ENCODE data around the gene AKR1C1.
"Not testable (repeated sequence)": the region's sequence is repeated elsewhere in the genome, so short reads cannot be mapped to it uniquely, and the experiment has no call there.

Gene AKR1C1

DNA sequence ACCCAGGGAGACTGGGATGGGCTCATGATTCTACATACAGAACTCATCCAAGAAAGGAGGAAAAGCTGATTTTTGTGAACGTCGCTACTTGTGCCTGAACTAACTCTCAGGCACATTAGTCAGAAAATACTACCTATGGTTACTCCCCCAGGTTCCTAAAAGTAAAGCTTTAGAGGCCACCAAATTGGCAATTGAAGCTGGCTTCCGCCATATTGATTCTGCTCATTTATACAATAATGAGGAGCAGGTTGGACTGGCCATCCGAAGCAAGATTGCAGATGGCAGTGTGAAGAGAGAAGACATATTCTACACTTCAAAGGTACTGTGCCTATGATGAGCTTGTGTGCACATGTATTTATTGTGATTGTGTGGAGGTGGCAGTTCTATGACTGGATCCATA, 2.5 kb downstream of the AKR1C1 start:
- FAIRE-seq: not testable (repeated sequence)

DNA sequence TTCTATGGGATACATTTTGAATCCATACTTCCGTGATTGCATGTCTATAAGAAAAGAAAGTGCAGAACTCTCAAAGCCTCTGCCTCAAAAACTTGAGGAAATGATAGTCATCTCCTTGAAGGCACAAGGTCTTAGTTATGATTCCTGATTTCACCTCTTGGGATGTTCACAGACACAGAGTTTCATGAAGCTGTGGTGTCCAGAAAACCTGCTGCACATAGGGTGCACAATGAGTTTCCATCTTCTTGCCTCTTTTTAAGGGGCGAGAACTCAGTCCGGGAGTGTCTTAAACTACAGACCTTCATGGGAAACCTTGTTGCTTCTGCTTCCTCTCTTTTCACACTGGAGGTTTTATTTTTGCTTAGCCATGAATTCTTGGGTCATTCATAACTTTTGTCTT, 4.0 kb downstream of the AKR1C1 start:
- not testable (repeated sequence) for FAIRE-seq; DNase-seq (ENCODE audit: insufficient read length)

More for the DNA sequence above, 2.5 kb downstream of the AKR1C1 start:
- DNase-seq (ENCODE audit: insufficient read length): not testable (repeated sequence)

GRCh38 chr10:4969289-4969688, 6.1 kb downstream of the AKR1C1 start:
- not testable (repeated sequence) for DNase-seq (ENCODE audit: insufficient read length); FAIRE-seq

DNA sequence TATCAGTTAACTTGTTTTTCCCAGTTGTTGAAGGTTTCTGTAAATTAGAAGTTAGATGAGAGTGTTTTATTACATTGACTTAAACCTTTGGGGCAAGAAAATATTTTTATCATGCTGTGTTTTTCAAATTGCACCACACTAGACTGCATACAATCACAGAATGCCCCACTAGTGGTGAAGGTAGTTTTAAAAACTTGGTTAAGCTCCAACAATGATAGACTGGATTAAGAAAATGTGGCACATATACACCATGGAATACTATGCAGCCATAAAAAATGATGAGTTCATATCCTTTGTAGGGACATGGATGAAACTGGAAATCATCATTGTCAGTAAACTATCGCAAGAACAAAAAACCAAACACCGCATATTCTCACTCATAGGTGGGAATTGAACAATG, 7.1 kb downstream of the AKR1C1 start:
- not testable (repeated sequence) for FAIRE-seq; DNase-seq (ENCODE audit: insufficient read length)

- FAIRE-seq; DNase-seq (ENCODE audit: insufficient read length): not testable (repeated sequence)
These were observed 9.3 kb downstream of the AKR1C1 start for GRCh38 chr10:4972369-4973142.

DNA sequence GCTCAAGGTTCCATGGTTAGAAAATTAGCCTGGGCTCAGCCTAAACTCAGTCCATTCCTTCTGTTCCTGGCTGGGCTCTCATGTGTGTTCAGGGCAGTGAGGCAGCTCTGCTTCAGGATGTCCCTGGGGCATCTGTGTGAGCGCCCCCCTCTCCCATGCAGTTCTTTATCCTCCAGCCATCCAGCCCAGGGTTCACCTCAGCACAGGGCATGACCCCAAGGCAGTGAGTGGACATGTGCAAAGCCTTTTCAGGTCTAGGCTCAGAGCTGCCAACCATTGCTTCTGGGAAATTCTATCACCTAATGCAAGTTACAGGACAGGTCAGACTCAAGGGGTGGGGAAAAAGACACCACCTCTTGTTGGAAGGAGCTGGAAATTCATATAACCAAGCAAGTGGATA, 10.1 kb downstream of the AKR1C1 start:
- DNase-seq (ENCODE audit: insufficient read length); FAIRE-seq: not testable (repeated sequence)

- DNase-seq (ENCODE audit: insufficient read length); FAIRE-seq: not testable (repeated sequence)
These were observed 11.2 kb downstream of the AKR1C1 start for GRCh38 chr10:4974400-4974799.

DNA sequence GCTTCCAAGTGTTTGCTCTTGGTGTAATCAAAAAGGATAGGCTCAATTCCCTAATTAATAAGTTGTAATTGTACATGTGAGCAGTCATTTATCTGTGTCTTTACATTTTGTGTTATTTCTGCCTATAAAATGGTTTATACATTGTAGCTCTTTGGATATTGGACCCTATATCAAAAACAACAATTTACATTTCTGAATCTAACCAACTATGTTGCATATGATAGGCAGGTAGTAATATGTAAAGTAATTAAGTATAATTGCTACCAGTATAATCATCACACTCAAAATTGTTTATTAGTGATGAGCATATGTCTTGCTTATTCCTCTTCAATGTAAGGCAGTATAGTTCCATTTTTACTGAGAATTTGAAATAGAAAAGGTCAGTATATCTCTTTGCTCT, 13.8 kb downstream of the AKR1C1 start:
- FAIRE-seq (no peak), DNase-seq (ENCODE audit: insufficient read length) (no peak)
- TF ChIP-seq POLR2AphosphoS5 (IDR thresholded peaks at IDR 0.05; ENCODE audit: low read depth, low read length) (no peak), TAF1 (IDR thresholded peaks at IDR 0.05; ENCODE audit: borderline replicate concordance, low read depth, low read length) (no peak), POLR2A (IDR thresholded peaks at IDR 0.05; ENCODE audit: low read depth, low read length) (no peak)

DNA sequence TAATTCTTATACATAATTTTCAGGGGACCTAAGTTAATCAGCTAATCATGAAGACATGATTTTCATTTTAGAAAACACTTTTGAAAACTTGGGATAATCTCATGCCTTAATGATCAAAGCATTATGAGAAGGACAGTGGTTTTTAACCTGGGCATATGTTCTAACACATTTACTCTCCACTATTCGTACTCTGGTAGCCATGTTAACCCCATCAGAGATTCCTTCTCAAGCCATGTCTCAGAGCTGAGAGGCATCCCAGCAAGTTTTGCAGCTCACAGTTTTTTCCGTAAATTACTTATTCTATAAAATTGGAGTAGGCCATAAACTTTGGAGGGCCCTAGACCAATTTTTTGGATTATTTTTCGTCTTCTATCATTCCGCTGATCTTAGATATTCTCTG, 15.7 kb downstream of the AKR1C1 start:
- TF ChIP-seq POLR2AphosphoS5 (IDR thresholded peaks at IDR 0.05; ENCODE audit: low read depth, low read length): no peak
- TF ChIP-seq TAF1 (IDR thresholded peaks at IDR 0.05; ENCODE audit: borderline replicate concordance, low read depth, low read length): no peak
- TF ChIP-seq POLR2A (IDR thresholded peaks at IDR 0.05; ENCODE audit: low read depth, low read length): no peak
- DNase-seq (ENCODE audit: insufficient read length) (no peak), FAIRE-seq (no peak)

DNA sequence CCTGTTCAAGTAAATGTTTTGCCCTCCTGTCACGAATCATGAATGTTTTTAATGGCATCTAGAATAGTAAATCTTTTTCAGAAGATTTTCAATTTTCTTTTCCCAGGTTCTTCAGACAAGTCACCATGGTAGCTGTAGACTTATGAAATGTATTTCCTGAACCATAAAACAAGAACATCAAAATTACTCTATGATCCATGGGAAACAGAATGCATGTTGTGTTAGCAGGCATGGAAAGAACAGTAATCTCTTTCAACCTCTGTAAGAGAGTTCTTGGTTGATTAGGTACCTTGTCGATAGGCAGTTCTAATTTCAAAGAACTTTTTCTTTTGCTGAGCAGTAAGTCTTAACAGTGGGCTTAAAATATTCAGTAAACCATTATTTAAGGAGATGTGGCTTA, 17.6 kb downstream of the AKR1C1 start:
- DNase-seq (ENCODE audit: insufficient read length) (no peak), FAIRE-seq (no peak)
- TF ChIP-seq POLR2AphosphoS5 (IDR thresholded peaks at IDR 0.05; ENCODE audit: low read depth, low read length) (no peak), TAF1 (IDR thresholded peaks at IDR 0.05; ENCODE audit: borderline replicate concordance, low read depth, low read length) (no peak), POLR2A (IDR thresholded peaks at IDR 0.05; ENCODE audit: low read depth, low read length) (no peak)

DNA sequence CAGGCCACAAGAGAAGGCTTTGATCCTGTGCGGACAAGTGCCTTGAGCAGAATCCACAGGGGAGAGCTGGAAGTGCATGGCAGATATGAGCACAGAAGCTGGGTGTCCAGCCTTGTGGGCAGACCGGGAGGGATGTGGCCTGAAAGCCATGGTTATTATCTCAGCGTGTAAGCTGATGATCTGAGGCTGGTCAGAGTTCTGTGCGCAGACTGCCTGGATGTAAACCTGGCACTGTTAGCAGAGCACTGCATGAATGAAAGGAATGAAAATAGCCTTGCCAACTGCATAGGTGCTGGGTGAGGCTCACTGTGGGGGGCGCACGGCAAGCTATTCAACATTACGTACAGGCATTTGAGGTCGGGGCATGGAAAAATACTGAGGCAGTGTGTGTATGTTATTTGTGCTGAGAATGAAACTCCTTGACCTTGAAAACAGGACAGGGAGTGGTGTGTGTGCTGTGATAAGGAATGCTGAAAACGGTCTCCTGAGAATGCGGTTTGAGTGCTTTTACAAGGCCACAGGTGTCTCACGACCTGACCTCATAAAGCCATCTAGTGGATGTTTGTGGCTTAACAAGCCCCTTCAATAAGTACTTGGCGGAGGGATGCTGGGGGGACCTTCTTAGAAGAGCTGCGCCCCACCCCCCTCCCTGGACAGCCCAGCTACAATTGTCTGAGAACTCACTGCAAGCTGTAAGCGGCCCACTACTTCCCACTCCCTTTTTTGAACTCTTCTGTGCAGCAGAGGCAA, 18.7 kb downstream of the AKR1C1 start:
- TF ChIP-seq POLR2A (IDR thresholded peaks at IDR 0.05; ENCODE audit: low read depth, low read length) (no peak), POLR2AphosphoS5 (IDR thresholded peaks at IDR 0.05; ENCODE audit: low read depth, low read length) (no peak), TAF1 (IDR thresholded peaks at IDR 0.05; ENCODE audit: borderline replicate concordance, low read depth, low read length) (no peak)
- DNase-seq (ENCODE audit: insufficient read length): no peak
- no peak for FAIRE-seq

DNA sequence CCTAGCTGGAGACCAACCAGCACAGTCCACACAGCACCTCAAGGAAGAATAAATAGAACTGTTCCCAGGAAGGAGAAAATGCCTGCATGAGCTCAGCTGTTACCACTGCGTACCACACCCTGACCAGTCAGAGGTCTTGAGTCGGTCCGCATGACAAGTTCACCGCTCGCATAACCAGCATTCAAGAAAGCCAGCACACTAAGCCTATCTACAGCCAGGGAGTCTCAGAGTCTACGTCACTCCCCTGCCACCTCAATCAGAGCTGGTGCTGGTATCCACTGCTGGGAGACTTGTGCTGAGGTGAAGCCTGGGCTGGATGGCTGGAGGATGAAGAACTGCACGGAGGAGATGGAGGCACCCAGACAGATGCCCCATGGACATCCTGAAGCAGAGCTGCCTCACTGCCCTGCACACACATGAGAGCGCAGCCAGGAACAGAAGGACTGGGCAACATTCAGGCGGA, 19.6 kb downstream of the AKR1C1 start:
- FAIRE-seq (no peak), DNase-seq (ENCODE audit: insufficient read length) (no peak)
- no peak for TF ChIP-seq TAF1 (IDR thresholded peaks at IDR 0.05; ENCODE audit: borderline replicate concordance, low read depth, low read length)
- TF ChIP-seq POLR2AphosphoS5 (IDR thresholded peaks at IDR 0.05; ENCODE audit: low read depth, low read length): no peak
- TF ChIP-seq POLR2A (IDR thresholded peaks at IDR 0.05; ENCODE audit: low read depth, low read length): no peak

DNA sequence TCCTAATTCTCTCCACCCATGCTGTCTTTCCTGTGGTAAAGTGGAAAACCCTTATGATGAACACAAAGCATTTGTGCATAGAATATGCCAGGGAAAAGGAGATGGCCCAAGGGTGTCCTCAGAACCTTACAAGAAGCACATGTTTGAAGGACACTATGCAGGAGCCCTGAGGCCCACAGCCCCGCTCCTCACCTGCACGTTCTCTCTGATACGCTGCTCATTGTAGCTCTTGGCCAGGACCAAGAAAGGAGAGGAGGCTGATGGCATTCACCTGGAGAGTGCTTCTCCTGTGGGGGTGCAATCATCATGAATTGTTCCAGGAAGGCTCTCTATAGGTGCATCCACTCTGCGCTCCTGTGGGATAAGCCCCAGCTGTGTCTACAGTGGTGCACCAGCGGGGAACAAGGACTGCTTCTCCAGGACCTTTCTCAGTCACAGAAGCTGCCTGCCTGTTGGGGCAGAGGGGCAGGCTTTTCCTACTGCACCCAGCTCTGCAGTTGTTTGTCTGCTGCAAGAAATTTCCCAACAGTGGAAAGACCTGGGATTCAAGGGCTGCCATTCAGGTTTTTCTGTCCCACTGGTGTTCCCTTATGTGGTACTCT, 20.5 kb downstream of the AKR1C1 start:
- no peak for TF ChIP-seq POLR2A (IDR thresholded peaks at IDR 0.05; ENCODE audit: low read depth, low read length)
- no peak for TF ChIP-seq POLR2AphosphoS5 (IDR thresholded peaks at IDR 0.05; ENCODE audit: low read depth, low read length)
- TF ChIP-seq TAF1 (IDR thresholded peaks at IDR 0.05; ENCODE audit: borderline replicate concordance, low read depth, low read length): no peak
- FAIRE-seq (no peak), DNase-seq (ENCODE audit: insufficient read length) (no peak)

Measured in GM12892 (cell line).